ENCODE measurements around the gene FGFRL1. TPM values are rescaled to one million over a fixed set of nuclear protein-coding genes. Genes with fewer than 3 reads are reported as not detected.
A peak's percentile ranks its signal among the peaks of the same experiment; 100 is the strongest.

Gene FGFRL1
- total and polyA plus RNA-seq, 4 donors = 13.4 to 31.1 (median 15.2) TPM

DNA sequence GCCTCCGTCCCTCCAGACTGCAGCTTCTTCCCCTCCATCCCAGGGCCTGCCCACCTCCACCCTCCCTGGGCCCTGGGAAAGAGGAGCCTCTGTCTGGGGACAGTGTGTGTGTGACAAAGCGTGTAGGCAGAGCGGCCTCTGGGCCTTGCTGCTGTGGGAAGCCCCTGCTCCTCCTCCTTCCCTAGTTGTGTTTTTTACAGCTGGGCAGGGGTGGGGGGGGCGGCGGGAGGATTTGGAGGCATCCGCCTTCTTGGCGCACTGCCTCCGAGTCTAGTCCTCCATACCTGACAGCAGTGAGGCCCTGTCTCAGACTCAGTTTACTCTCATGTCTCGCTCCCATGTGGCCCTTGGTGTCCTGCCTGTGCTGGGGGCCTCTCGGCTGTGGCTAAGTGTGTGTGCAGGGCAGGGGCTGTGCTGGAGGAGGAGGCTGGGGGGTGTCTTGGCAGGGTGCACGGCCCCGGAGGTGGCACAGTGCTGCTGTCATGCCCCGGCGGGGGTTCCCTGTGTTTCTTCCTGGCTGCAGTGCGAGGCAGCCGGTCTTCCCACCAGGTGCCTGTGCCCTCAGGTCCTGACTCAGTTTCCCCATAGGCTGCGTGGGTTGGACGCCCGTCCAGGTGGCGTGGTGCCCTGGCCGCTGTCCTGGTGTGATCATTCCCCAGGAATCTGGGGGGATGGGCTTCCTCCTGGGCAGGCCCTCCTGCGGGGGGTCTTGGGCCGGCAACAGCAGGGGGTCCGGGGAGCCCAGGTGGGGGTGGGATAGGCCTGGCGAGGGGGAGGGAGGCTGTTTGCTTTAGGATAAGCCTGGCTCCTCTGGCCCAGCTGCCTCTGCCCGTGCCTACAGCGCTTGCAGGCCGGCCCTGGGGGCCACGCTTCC, 7.0 kb downstream of the FGFRL1 start:
- Histone ChIP-seq H3K4me1 (ENCODE audit: control insufficient read depth in 5 of 5, insufficient read depth in 5 of 5, low read length in 5 of 5) (peaks cover 0 to 11% (median under 1%) of the 10 kb centered on the region in 5 donors), H3K4me3 (no peak overlapping the region), H3K27ac (ENCODE audit: low read depth in 1 of 2, low read length in 1 of 2) (no peak overlapping the region), H3K9ac (ENCODE audit: insufficient read depth in 1 of 2, low read length in 2 of 2) (no peak overlapping the region), H3K36me3 (ENCODE audit: control insufficient read depth in 4 of 4, insufficient read depth in 4 of 4, low read length in 4 of 4) (peaks cover 0 to 1% (median 0%) of the 10 kb centered on the region in 4 donors), H3K9me3 (ENCODE audit: control insufficient read depth in 4 of 4, insufficient read depth in 3 of 4, low read length in 3 of 4) (no peaks in the 10 kb centered on the region), H3K27me3 (ENCODE audit: control insufficient read depth in 3 of 3, insufficient read depth in 3 of 3, low read length in 2 of 3) (no peaks in the 10 kb centered on the region)
- DNase-seq (peak; percentile 46 to 59 (median 52)), ATAC-seq (ENCODE audit: insufficient read depth, low FRiP score) (no peak)
- TF ChIP-seq, protein P1, sequence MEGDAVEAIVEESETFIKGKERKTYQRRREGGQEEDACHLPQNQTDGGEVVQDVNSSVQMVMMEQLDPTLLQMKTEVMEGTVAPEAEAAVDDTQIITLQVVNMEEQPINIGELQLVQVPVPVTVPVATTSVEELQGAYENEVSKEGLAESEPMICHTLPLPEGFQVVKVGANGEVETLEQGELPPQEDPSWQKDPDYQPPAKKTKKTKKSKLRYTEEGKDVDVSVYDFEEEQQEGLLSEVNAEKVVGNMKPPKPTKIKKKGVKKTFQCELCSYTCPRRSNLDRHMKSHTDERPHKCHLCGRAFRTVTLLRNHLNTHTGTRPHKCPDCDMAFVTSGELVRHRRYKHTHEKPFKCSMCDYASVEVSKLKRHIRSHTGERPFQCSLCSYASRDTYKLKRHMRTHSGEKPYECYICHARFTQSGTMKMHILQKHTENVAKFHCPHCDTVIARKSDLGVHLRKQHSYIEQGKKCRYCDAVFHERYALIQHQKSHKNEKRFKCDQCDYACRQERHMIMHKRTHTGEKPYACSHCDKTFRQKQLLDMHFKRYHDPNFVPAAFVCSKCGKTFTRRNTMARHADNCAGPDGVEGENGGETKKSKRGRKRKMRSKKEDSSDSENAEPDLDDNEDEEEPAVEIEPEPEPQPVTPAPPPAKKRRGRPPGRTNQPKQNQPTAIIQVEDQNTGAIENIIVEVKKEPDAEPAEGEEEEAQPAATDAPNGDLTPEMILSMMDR (IDR thresholded peaks at IDR 0.05; ENCODE audit: control extremely low read depth, extremely low read depth) = no peak
- 88 to 91% methylated on average over 29 of the region's 29 CpGs for WGBS, 2 donors

DNA sequence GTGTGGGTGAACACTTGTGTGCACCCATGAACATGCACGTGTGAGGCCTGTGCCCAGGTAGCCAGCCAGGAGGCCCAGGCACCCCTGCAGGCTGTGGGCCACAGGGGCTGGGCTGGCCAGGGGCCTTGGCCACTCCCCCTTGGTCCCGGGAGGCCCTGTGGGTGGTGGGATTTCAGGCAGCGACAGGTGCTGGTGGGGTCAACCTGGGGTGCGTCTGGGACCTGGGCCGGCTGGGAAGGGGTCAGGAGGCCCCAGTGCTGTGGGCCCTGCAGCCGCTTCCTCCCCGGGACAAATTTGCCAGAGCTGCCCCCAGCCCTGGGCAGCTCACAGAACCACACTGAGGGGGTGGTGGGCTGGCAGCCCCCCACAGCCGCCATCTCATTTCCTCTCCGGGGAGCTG, 7.9 kb downstream of the FGFRL1 start:
- no peaks in the 10 kb centered on the region for H3K9me3 ChIP-seq (ENCODE audit: control insufficient read depth in 4 of 4, insufficient read depth in 3 of 4, low read length in 3 of 4)
- no peak overlapping the region for H3K9ac ChIP-seq (ENCODE audit: insufficient read depth in 1 of 2, low read length in 2 of 2)
- ATAC-seq (ENCODE audit: insufficient read depth, low FRiP score) (no peak), DNase-seq (no peak)
- H3K4me3 ChIP-seq = no peak overlapping the region
- H3K4me1 ChIP-seq (ENCODE audit: control insufficient read depth in 5 of 5, insufficient read depth in 5 of 5, low read length in 5 of 5) = peaks cover 0 to 11% (median 0%) of the 10 kb centered on the region in 5 donors
- WGBS, 2 donors = 74 to 75% methylated on average over 9 of the region's 9 CpGs
- TF ChIP-seq, protein P1 (IDR thresholded peaks at IDR 0.05; ENCODE audit: control extremely low read depth, extremely low read depth) = no peak
- H3K27me3 ChIP-seq (ENCODE audit: control insufficient read depth in 3 of 3, insufficient read depth in 3 of 3, low read length in 2 of 3) = no peaks in the 10 kb centered on the region
- peaks cover 0 to 3% (median 1%) of the 10 kb centered on the region in 4 donors for H3K36me3 ChIP-seq (ENCODE audit: control insufficient read depth in 4 of 4, insufficient read depth in 4 of 4, low read length in 4 of 4)
- no peak overlapping the region for H3K27ac ChIP-seq (ENCODE audit: low read depth in 1 of 2, low read length in 1 of 2)

DNA sequence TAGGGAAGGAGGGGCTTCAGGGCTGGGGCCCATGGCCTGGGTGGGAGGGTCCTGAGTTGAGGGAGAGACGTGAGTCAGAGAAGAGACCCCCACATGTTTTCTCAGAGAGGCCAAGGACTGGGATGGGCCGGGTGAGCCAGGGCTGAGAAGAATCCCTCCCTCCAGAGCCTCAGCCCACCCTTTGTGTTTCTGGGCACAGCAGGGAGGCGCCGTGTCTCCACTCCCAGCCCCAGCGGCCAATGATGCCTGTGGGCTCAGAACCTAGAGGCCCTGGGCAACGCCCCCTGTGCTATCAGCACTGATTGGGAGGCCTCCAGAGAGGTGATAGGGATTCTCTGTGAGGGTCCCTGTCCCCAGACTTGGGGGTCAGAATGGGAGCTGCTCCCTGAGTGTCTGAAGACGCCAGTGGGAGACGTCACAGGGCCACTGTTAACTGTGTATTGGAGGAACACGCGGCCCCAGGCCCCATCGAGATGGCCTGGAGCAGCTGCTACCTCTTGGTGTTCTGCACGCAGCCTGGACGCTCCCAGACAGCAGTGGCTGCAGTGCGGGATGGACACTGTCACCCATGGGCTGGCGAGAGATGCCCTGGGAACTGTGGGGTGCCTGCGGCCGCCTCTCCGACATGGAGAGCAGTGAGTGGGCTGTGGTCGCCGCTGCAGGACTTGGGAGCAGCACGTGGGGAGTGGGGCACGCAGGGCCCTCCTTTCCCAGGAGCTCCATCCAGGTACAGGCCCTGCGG, 8.5 kb downstream of the FGFRL1 start:
- Histone ChIP-seq H3K4me3 (no peak overlapping the region), H3K9ac (ENCODE audit: insufficient read depth in 1 of 2, low read length in 2 of 2) (no peak overlapping the region), H3K4me1 (ENCODE audit: control insufficient read depth in 5 of 5, insufficient read depth in 5 of 5, low read length in 5 of 5) (peaks cover 0 to 11% (median 0%) of the 10 kb centered on the region in 5 donors), H3K9me3 (ENCODE audit: control insufficient read depth in 4 of 4, insufficient read depth in 3 of 4, low read length in 3 of 4) (no peaks in the 10 kb centered on the region), H3K27ac (ENCODE audit: low read depth in 1 of 2, low read length in 1 of 2) (no peak overlapping the region), H3K27me3 (ENCODE audit: control insufficient read depth in 3 of 3, insufficient read depth in 3 of 3, low read length in 2 of 3) (no peaks in the 10 kb centered on the region), H3K36me3 (ENCODE audit: control insufficient read depth in 4 of 4, insufficient read depth in 4 of 4, low read length in 4 of 4) (peaks cover 0 to 9% (median 4%) of the 10 kb centered on the region in 4 donors)
- WGBS, 2 donors = 81 to 94% methylated on average over 23 of the region's 23 CpGs
- DNase-seq (no peak), ATAC-seq (ENCODE audit: insufficient read depth, low FRiP score) (no peak)
- TF ChIP-seq, protein P1 (IDR thresholded peaks at IDR 0.05; ENCODE audit: control extremely low read depth, extremely low read depth) = no peak
